HG02981 (cell line): Measurements from ENCODE around the gene CYP4A11.
"Not testable (repeated sequence)": the region's sequence is repeated elsewhere in the genome, so short reads cannot be mapped to it uniquely, and the experiment has no call there.

Experiments used
- ATAC-seq: cut with Tn5 transposase; IDR thresholded peaks from one replicate; pipeline ENCODE4 v1.9.1; 2021; ENCODE audit warnings: mild to moderate bottlenecking, moderate library complexity; ENCODE audit not compliant: unreplicated experiment

The CYP4A11 gene

DNA sequence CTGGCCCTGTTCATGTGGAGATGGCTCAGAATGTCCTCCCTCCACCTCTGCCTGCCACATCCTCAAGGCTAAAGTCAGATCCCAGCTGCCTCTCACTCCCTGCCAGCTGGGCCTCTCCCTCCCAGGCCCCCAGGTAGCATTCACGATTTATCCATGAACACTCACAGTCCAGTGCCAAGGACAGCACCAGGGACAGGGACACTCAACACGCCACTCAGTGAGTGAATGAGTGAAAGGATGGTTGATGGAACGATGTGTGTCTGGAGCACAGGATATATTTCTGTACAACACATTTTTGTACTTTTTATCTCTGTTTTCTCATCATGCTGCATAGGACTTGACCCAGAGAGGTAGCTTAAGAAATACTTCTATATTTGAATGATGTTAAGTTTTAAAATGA is 10.1 kb downstream of the CYP4A11 start:
- no peak for ATAC-seq

DNA sequence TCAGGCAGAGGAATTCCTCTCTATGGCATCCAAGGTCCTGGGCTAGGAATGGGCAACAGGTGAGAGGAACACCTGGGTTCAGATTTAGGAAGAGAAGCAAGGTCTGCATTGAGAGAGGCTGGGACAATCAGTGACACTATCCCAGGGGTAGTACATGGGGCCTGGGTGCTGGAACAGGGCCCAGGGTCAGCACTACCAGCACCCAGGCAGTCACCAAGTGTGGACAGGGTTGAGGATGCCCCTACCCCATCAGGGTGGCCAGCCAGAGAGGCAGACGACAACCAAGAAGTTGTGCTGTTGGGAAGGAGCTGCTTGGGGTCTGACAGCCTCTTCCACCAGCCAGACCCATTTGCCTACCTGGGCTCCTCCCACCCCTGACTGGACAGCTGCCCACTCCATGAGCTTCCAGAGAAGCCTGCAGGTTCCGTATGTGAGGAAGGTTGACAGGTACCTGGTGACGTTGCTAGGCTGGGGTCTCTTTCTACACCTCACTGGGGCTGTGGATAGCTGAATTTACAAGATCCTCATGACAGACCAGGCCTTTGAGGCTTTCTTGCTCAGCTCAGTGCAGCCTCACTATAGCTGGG is 13.9 kb downstream of the CYP4A11 start:
- ATAC-seq: no peak

DNA sequence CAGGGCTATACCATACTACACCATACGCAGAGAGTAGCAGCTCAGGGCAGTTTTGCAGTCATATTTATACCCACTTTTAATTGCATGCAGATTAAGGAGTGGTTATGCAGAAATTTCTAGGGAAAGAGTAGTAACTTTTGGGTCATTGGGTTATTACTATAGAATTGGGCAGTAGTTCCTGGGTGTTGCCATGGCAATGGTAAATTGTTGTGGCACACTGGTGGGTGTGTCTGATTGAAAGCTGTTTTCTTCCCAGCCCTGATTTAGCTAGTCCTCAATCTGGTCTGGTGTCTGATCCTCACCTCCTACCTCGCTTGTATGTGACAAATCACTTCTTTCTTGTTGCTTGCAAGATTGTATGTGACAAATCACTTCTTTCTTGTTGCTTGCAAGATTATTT is 30.5 kb downstream of the CYP4A11 start:
- no peak for ATAC-seq

DNA sequence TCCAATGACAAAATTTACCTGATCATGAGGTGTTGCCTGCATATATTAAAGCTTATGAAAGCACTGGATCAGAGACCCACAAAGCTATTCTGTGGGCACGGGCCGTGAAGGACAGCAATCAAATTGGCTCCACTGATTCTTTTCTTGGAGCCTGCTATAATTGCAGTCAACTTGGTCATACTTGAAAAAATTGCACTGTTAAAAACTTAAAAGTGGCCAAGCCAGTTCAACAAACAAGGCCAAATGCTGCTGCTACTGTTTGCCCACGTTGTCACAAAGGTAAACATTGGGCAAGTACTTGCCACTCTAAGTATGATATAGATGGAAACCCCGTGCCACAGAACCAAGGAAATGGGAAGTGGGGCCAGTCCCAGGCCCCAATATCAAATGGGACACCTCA is 37.8 kb downstream of the CYP4A11 start:
- ATAC-seq: no peak

DNA sequence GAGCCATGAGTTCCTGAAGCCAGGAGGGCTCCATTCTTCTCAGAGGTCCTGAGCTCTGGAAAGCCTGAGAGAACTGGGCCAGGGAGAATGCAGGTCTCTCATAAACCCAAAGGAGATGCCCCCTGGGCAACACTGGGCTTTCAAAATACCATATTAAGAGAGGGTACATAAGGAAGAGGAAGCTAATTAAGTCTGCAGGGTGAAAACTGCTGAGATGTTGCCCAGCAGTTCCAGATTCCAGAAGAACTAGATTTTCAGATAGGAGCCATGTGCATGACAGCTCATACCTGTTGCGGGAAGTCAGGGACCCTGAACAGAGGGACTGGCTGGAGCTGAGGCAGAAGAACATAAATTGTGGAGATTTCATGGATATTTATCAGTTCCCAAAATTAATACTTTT is 40.9 kb downstream of the CYP4A11 start:
- ATAC-seq: no peak

DNA sequence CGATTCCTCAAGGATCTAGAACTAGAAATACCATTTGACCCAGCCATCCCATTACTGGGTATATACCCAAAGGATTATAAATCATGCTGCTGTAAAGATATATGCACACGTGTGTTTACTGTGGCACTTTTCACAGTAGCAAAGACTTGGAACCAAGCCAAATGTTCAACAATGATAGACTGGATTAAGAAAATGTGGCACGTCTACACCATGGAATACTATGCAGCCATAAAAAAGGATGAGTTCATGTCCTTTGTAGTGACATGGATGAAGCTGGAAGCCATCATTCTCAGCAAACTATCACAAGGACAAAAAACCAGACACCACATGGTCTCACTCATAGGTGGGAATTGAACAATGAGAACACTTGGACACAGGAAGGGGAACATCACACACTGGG is 59.6 kb downstream of the CYP4A11 start:
- not testable (repeated sequence) for ATAC-seq
